ENCODE measurements around the gene CCNY. TPM values are rescaled to one million over a fixed set of nuclear protein-coding genes. Genes with fewer than 3 reads are reported as not detected.
A peak's percentile ranks its signal among the peaks of the same experiment; 100 is the strongest.

The CCNY gene
- total RNA-seq, 1 donor from 2014 or later = 44.8 TPM

DNA sequence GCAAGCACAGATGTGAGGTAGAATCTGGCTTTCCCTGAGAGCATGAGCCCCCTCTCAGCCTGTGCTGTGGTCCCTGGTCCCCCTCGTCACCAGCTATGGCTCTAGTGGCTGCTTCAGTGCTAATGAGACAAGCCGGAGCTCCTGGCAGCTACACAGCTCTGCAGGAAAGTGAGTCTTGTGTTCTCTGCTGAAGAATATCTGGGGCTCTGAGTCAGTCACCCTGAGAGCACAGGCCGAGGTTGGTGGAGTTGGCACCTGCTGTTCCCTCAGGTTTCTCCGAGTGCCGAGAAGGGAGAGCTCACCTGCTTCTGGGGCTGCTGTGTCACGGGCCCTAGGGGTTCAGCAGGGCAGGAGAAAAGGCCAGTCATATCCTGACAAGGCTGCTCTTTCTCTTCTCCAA, 231.6 kb downstream of the CCNY start:
- ATAC-seq = no peak

DNA sequence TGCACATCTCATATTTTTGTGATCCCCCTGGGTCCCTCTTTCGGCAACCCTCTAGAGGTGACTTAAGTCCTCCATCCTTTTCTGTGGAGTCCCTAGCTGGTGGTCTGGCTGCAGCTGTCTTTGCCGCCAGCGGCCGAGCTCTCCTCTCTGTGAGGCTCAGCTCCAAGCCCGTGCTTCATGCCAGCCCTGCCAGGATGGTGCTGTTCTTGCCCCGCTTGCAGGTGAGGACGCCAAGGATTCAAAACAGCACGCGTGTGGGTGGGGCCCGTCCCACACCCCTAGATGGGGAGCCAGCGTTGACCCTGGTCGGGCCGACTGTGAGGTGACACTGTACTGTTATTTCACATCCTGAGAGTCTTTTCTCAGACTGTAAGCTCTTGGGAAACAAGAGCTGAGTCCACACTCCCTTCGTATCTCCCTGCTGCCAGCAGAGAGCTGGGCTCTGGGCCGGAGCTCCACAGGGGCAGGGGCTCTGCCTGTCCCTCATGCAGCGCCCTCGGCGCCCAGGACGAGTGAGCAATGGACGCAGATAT, 232.2 kb downstream of the CCNY start:
- ATAC-seq = no peak

GRCh38 chr10:35569111-35569707, 232.9 kb downstream of the CCNY start:
- ATAC-seq = no peak

- no peak for ATAC-seq
Measured at GRCh38 chr10:35569836-35570235, 233.5 kb downstream of the CCNY start.

- no peak for ATAC-seq
Measured at GRCh38 chr10:35570397-35570796, 234.1 kb downstream of the CCNY start.

DNA sequence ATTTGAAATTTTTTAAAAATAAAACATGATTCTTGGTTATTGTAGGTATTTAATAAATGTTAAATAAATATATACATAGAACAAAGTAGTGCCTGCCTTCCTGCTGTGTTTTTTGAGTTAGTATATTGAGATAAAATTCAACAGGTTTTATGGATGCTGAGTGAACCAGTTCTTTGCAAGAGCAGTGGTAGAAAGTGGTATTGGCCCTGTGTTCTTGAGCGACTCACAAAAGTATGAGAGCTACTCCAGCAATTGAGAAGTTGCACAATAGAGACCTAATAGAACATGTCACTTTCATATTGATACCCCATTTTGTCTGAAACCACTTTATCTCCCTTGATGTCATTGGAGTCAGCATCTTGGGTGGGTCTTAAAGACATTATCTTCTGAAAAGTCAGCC, 236.3 kb downstream of the CCNY start:
- ATAC-seq = no peak

- no peak for ATAC-seq
Measured at GRCh38 chr10:35573796-35574195, 237.5 kb downstream of the CCNY start.

- no peak for ATAC-seq
Measured at GRCh38 chr10:35574924-35575352, 238.6 kb downstream of the CCNY start.

GRCh38 chr10:35575640-35576039, 239.3 kb downstream of the CCNY start:
- no peak for ATAC-seq

- ATAC-seq = no peak
Measured at GRCh38 chr10:35576730-35577129, 240.4 kb downstream of the CCNY start.

GRCh38 chr10:35577926-35578617, 241.8 kb downstream of the CCNY start:
- ATAC-seq = peak; percentile 23

DNA sequence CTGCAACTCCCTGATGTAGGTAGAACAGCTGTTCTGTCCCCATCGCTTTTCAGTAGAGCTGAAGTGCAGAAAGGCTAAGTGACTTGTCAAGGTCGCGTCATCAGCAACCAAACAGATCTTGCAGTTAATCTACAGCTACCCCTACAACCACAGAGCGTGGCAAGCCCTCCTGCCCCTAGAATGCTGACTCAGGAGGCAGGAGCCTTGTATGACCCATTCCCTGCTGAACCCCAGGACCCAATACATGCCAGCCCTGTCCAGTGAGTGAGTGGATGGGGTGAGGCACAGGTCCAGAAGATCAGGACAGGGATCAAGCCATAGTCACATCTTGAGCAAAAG, 242.3 kb downstream of the CCNY start:
- ATAC-seq = no peak

- no peak for ATAC-seq
Measured at GRCh38 chr10:35579116-35579515, 242.8 kb downstream of the CCNY start.

- ATAC-seq = no peak
Measured at GRCh38 chr10:35579726-35580422, 243.6 kb downstream of the CCNY start.

GRCh38 chr10:35580423-35580770, 244.1 kb downstream of the CCNY start:
- ATAC-seq = no peak

- ATAC-seq = no peak
Measured at GRCh38 chr10:35581655-35582054, 245.3 kb downstream of the CCNY start.

DNA sequence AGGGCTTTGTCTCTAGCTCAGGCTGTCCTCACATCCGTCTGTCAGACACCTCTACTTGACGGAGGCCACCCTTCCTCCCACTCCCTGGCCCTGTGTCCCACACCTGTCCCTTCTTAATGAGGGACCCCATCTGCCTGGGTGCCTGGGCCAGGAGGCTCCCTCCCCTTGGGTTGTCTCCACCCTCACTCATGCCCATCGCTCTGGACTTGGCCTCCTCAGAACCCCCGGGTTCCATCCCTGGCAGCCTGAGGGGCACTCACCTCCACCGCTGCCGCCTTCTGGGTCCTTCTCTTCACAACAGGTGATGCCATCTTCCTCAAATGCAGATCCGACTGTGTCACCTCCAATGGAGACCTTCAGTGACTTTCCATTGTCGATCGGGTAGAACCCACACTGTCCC, 248.6 kb downstream of the CCNY start:
- no peak for ATAC-seq

- no peak for ATAC-seq
Measured at GRCh38 chr10:35585356-35585755, 249.0 kb downstream of the CCNY start.

DNA sequence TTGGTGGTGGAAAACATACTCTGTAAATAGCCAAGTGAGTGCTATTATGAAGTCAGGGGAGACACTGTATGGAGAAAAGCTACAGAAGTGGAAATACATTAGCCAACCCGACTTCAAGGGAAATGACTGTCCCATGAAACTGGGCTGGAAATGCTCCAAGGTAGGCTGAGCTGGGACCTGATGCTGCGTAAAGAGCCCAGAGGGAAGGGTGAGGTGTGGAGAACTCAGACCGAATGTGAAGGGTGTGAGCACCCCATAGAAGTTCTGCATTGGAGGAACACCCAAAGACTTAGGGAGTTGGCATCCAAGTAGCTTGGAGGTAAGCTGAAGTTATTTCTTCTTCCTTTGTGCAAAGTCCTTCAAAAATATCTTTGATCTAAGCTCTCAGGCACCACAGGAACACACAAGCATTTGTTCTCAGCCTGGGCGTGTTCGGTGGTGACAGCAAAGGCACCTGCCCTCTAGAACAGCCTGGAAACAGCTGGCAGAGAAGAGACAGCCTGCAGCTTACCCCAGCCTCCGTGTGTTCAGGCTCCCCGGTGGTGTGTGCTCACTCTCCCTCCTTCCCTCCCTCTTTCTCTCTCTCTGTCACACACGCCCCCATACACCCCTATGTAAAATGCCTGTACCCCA, 249.7 kb downstream of the CCNY start:
- ATAC-seq = peak; percentile 91

DNA sequence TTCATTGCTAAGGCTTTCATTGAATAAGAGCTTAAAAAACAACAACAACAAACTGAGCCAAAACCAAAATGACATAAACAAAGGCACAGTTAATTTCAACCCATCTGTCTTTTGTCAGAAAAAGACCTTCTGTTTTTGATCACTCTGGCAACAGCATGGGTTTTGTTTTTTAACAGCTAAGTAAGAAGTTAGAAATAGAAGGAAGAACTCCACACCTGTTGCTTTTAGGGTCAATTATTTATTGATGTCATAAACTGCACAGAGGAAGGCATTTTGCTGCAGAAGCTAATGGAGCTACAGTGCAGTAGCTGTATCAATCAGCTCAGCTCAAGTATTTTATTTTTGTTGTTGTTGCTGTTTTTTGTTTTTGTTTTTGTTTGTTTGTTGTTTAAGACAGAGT, 252.5 kb downstream of the CCNY start:
- no peak for ATAC-seq

DNA sequence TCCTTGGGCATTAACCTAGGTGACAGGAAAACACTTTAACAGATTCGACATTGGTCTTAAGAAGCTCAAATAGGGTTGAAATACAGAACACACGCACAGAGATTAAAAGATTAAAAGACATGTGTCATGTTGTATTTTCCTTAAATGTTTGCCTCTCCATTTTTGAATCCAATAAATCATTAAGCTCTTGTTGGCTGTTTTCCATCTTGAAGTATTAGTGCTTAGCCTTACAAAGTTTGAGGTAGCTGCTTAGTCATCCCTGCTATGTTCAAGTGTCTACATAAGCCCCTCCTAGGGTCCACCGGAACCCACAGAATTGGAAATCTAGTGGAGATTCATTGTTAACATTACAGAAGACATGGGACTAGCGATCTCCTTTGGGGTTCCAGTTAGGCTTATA, 256.1 kb downstream of the CCNY start:
- ATAC-seq = no peak

- no peak for ATAC-seq
Measured at GRCh38 chr10:35594115-35595079, 258.1 kb downstream of the CCNY start.

Measured in esophagus mucosa (tissue), 1 donor.